ENCODE results near the gene RNF133.

Gene RNF133

GRCh38 chr7:122675011-122675410 is 23.9 kb downstream of the RNF133 start:
- no peak overlapping the region for H3K4me3 ChIP-seq (ENCODE audit: control insufficient read depth, low read depth, low read length)
- peak; percentile 39 for DNase-seq (ENCODE audit: low read depth)
- no peak for TF ChIP-seq CTCF (conservative IDR thresholded peaks at IDR 0.05; ENCODE audit: control insufficient read depth, insufficient read depth, low read depth, low read length)

DNA sequence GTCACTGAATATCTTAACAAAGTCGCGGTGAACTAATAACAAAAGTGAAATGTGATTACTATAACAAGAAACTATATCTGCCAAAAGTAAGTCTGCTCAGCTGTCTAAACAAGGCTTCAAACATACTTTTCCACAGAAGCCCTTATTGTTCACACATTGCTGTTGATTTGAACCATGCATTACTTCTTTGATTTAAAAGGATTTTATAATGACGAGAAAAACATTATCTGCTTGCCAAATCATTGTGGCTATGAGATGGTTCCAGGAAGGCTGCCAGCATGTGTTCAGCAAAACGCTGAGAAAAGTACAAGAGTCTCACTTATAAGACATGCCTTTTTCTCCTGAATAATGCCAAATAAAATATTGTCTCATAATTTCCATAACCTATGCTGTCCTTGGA is 24.4 kb downstream of the RNF133 start:
- H3K4me3 ChIP-seq (ENCODE audit: control insufficient read depth, low read depth, low read length) = no peak overlapping the region
- peak; percentile 88 for DNase-seq (ENCODE audit: low read depth)
- TF ChIP-seq CTCF (conservative IDR thresholded peaks at IDR 0.05; ENCODE audit: control insufficient read depth, insufficient read depth, low read depth, low read length) = no peak

DNA sequence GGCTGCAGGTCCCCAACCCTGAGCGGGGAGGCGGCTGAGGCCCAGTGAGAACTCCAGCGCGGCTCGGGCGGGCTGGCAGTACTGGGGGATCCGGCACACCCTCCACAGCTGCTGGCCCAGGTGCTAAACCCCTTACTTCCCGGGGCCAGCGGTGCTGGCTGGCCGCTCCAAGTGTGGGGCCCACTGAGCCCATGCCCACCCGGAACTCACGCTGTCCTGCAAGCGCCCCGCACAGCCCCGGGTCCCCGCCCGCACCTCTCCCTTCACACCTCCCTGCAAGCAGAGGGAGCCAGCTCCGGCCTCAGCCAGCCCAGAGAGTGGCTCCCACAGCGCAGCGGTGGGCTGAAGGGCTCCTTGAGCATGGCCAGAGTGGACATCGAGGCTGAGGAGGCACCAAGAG is 25.0 kb downstream of the RNF133 start:
- no peak overlapping the region for H3K4me3 ChIP-seq (ENCODE audit: control insufficient read depth, low read depth, low read length)
- no peak for DNase-seq (ENCODE audit: low read depth)
- no peak for TF ChIP-seq CTCF (conservative IDR thresholded peaks at IDR 0.05; ENCODE audit: control insufficient read depth, insufficient read depth, low read depth, low read length)

DNA sequence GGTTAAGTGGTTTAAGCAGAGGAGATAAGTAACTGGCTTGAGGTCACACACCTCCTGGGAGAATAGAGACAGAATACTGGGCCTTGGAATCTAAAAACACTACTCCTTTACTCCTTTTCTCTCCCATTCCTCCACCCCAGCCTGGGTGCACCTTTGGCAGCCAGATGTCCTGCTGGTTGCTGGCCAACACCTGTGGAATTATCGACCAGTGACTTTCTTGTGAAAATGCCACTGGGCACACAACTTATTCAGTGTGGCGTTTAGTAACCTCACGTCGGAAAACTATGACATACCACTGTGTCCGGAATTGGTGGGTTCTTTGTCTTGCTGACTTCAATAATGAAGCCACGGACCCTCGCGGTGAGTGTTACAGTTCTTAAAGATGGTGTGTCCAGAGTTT is 26.4 kb downstream of the RNF133 start:
- TF ChIP-seq CTCF (conservative IDR thresholded peaks at IDR 0.05; ENCODE audit: control insufficient read depth, insufficient read depth, low read depth, low read length) = no peak
- DNase-seq (ENCODE audit: low read depth) = no peak
- no peak overlapping the region for H3K4me3 ChIP-seq (ENCODE audit: control insufficient read depth, low read depth, low read length)

DNA sequence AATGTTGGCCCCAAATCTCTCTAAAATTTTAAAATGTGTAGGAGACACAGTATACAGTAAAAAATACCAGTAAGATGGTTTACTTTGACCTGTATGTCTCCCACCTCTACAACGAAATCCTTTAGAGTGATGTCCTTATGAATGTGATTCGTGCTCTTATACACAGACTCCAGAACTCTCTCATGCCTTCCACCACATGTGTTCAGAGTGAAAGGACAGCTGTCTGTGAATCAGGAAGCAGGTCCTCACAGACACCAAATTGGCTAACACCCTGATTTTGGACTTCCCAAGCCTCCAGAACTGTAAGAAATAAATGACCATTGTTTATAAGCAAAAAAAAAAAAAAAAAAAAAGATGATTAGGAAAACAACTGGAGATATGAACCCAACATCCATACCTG is 35.2 kb downstream of the RNF133 start:
- H3K4me3 ChIP-seq (ENCODE audit: control insufficient read depth, low read depth, low read length) = no peak overlapping the region
- no peak for TF ChIP-seq CTCF (conservative IDR thresholded peaks at IDR 0.05; ENCODE audit: control insufficient read depth, insufficient read depth, low read depth, low read length)
- no peak for DNase-seq (ENCODE audit: low read depth)

- DNase-seq (ENCODE audit: low read depth) = no peak
- no peak overlapping the region for H3K4me3 ChIP-seq (ENCODE audit: control insufficient read depth, low read depth, low read length)
- no peak for TF ChIP-seq CTCF (conservative IDR thresholded peaks at IDR 0.05; ENCODE audit: control insufficient read depth, insufficient read depth, low read depth, low read length)
Observed at GRCh38 chr7:122658856-122659255, 40.1 kb downstream of the RNF133 start.

DNA sequence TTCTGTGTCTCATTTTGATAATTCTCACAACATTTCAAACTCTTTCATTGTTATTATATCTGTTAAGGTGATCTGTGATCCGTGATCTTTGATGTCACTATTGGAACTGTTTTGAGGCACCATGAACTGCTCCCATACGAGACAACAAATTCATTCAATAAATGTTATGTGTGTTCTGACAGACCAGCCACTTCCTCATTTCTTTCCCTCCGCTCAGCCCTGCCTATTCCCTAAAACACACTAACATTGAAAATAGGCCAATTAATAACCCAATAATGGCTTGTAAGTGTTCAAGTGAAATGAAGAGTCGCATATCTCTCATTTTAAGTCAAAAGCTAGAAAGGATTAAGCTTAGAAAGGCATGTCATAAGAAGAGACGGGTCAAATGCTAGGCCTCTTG is 45.2 kb downstream of the RNF133 start:
- DNase-seq (ENCODE audit: low read depth) = no peak
- TF ChIP-seq CTCF (conservative IDR thresholded peaks at IDR 0.05; ENCODE audit: control insufficient read depth, insufficient read depth, low read depth, low read length) = no peak
- no peak overlapping the region for H3K4me3 ChIP-seq (ENCODE audit: control insufficient read depth, low read depth, low read length)

Measured in fibroblast of mammary gland (primary cell).